KMS-11 (cell line): ENCODE results near the gene KAZN.
A peak's percentile ranks its signal among the peaks of the same experiment; 100 is the strongest.

Experiments used
- H2AFZ ChIP-seq: fragments of 200-600 bp; sonication (generic); 2 replicates; pipeline ENCODE4 v1.6.1; 2016; ENCODE audit warnings: antibody characterized with exemption, mixed run types, low read depth
- H3K27ac ChIP-seq: fragments of 200-600 bp; sonication (generic); 2 replicates; pipeline ENCODE4 v1.6.1; 2016; ENCODE audit warnings: mild to moderate bottlenecking, mixed run types
- H3K27me3 ChIP-seq: fragments of 200-600 bp; sonication (generic); 2 replicates; pipeline ENCODE4 v1.6.1; 2017; ENCODE audit warnings: mild to moderate bottlenecking, low read depth, mixed run types, moderate library complexity; ENCODE audit not compliant: insufficient read depth
- H3K36me3 ChIP-seq: fragments of 200-600 bp; sonication (generic); 2 replicates; pipeline ENCODE4 v1.6.1; 2017; ENCODE audit warnings: mild to moderate bottlenecking, mixed run types; ENCODE audit not compliant: insufficient read depth
- H3K4me1 ChIP-seq: fragments of 200-600 bp; sonication (generic); 2 replicates; pipeline ENCODE4 v1.6.1; 2016; ENCODE audit warnings: mild to moderate bottlenecking, low read depth, mixed run types; ENCODE audit not compliant: poor library complexity, severe bottlenecking
- H3K4me2 ChIP-seq: fragments of 200-600 bp; sonication (generic); 2 replicates; pipeline ENCODE4 v1.7.0; 2016; ENCODE audit warnings: mild to moderate bottlenecking, mixed run types
- H3K4me3 ChIP-seq: fragments of 200-600 bp; sonication (generic); IDR thresholded peaks from 2 replicates; pipeline ENCODE4 v1.6.1; 2017; ENCODE audit warnings: low read depth, low read length, mixed read lengths; ENCODE audit not compliant: insufficient read depth
- H3K79me2 ChIP-seq: fragments of 200-600 bp; sonication (generic); 2 replicates; pipeline ENCODE4 v1.6.1; 2016; ENCODE audit warnings: low read depth, mixed run types; ENCODE audit not compliant: insufficient read depth
- H3K9ac ChIP-seq: fragments of 200-600 bp; sonication (generic); 2 replicates; pipeline ENCODE4 v1.6.1; 2016; ENCODE audit warnings: mild to moderate bottlenecking, mixed run types
- H4K20me1 ChIP-seq: fragments of 200-600 bp; sonication (generic); 2 replicates; pipeline ENCODE4 v1.6.1; 2016; ENCODE audit warnings: mild to moderate bottlenecking, mixed run types; ENCODE audit not compliant: insufficient read depth
- CTCF ChIP-seq: fragments of 200-600 bp; sonication (generic); conservative IDR thresholded peaks from 2 replicates; pipeline ENCODE4 v1.6.1; 2017; ENCODE audit warnings: low read depth, mild to moderate bottlenecking, antibody characterized with exemption, low read length, moderate library complexity, mixed read lengths

Gene KAZN

GRCh38 chr1:15058261-15058660, 459.8 kb downstream of the KAZN start:
- TF ChIP-seq CTCF = no peak
- Histone ChIP-seq H3K36me3 (no peaks in the 10 kb centered on the region), H3K4me3 (no peak overlapping the region), H3K9ac (no peak overlapping the region), H3K4me2 (no peak overlapping the region), H3K27me3 (no peaks in the 10 kb centered on the region), H3K4me1 (no peaks in the 10 kb centered on the region), H2AFZ (no peak overlapping the region), H4K20me1 (no peaks in the 10 kb centered on the region), H3K27ac (no peak overlapping the region), H3K79me2 (no peaks in the 10 kb centered on the region)

GRCh38 chr1:15060104-15060503, 461.6 kb downstream of the KAZN start:
- Histone ChIP-seq H3K4me1 (no peaks in the 10 kb centered on the region), H3K27ac (no peak overlapping the region), H3K27me3 (no peaks in the 10 kb centered on the region), H2AFZ (no peak overlapping the region), H3K9ac (no peak overlapping the region), H3K36me3 (no peaks in the 10 kb centered on the region), H3K4me2 (no peak overlapping the region), H3K79me2 (no peaks in the 10 kb centered on the region), H4K20me1 (no peaks in the 10 kb centered on the region), H3K4me3 (no peak overlapping the region)
- no peak for TF ChIP-seq CTCF

GRCh38 chr1:15062479-15063099, 464.1 kb downstream of the KAZN start:
- H3K36me3 ChIP-seq = no peaks in the 10 kb centered on the region
- no peaks in the 10 kb centered on the region for H4K20me1 ChIP-seq
- H3K4me3 ChIP-seq = no peak overlapping the region
- no peak overlapping the region for H2AFZ ChIP-seq
- peak; percentile 72 for TF ChIP-seq CTCF
- no peaks in the 10 kb centered on the region for H3K79me2 ChIP-seq
- peaks cover 4% of the 10 kb centered on the region; the same call in 1 of the 2 replicates for H3K27me3 ChIP-seq
- no peak overlapping the region for H3K9ac ChIP-seq
- H3K4me1 ChIP-seq = no peaks in the 10 kb centered on the region
- H3K27ac ChIP-seq = no peak overlapping the region
- no peak overlapping the region for H3K4me2 ChIP-seq

DNA sequence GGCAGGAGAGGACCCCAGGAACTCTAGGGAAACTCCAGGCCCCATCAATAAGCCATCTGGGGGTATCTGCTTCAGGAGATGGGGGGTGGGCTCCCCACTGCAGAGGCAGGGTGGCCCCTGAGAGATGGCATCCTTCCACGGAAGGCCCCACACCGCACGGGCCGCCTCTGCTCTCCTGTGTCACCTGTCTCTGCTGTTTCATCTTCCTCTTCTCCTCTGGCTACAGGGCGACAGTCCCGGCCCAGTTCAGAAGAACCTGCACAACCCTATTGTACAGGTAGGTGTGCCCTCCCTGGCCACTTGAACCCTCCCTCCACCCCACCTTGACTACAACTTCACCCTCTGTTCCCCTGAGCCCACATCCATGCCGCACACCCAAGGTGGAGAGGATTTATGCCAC, 464.9 kb downstream of the KAZN start:
- no peak overlapping the region for H3K4me3 ChIP-seq
- no peaks in the 10 kb centered on the region for H3K4me1 ChIP-seq
- H3K27me3 ChIP-seq = peaks cover 4% of the 10 kb centered on the region; the same call in 1 of the 2 replicates
- H2AFZ ChIP-seq = no peak overlapping the region
- H3K27ac ChIP-seq = no peak overlapping the region
- no peak overlapping the region for H3K9ac ChIP-seq
- no peak overlapping the region for H3K4me2 ChIP-seq
- no peaks in the 10 kb centered on the region for H3K79me2 ChIP-seq
- TF ChIP-seq CTCF = no peak
- no peaks in the 10 kb centered on the region for H4K20me1 ChIP-seq
- H3K36me3 ChIP-seq = no peaks in the 10 kb centered on the region
